RWPE1 (cell line): ENCODE measurements around the gene MED8.

ENCODE experiments used
- CTCF ChIA-PET: fragments of 350-600 bp; sonication (Branson Sonifier 250); formaldehyde crosslinking; extraction: SDS; loops from one replicate; lab custom pipeline; 2021; lab: Yijun Ruan, JAX
- POLR2A ChIA-PET: fragments of 400-600 bp; formaldehyde crosslinking; extraction: SDS; loops from one replicate; lab custom pipeline; 2020; ENCODE audit warnings: antibody characterized with exemption; ENCODE audit not compliant: low non-redundant PET; lab: Yijun Ruan, JAX
- DNase-seq: peaks from one replicate; pipeline ENCODE4 v3.0.0; 2012; ENCODE audit warnings: low spot score
- H3K27ac ChIP-seq: fragments of 450-650 bp; 2 replicates; pipeline ENCODE4 v1.5.1; 2017
- CTCF ChIP-seq: fragments of 450-650 bp; conservative IDR thresholded peaks from 2 replicates; pipeline ENCODE4 v1.5.1; 2017; ENCODE audit warnings: low read depth, mild to moderate bottlenecking

The MED8 gene

GRCh38 chr1:43358121-43358745, 31.4 kb downstream of the MED8 start:
- peak overlapping the region; percentile 94 for H3K27ac ChIP-seq
- CTCF ChIA-PET, result interaction anchor here (0.6 to 2.0 kb wide), 6 partner anchors 10 to 673 kb away, joined by 3 to 9 read pairs (median 4); partner anchors contain the start of genes ELOVL1, MED8 and SZT2
- POLR2A ChIA-PET, result interaction anchor here (0.6 to 1.6 kb wide), 4 partner anchors 10 to 152 kb away, joined by 3 to 7 read pairs (median 4); partner anchors contain the start of genes C1orf210 and ELOVL1
- peak; percentile 48 for DNase-seq
- TF ChIP-seq CTCF, result peak; percentile 54

- H3K27ac ChIP-seq, result peak overlapping the region; percentile 94
- POLR2A ChIA-PET, result no interaction called here
- no peak for TF ChIP-seq CTCF
- DNase-seq, result no peak
- CTCF ChIA-PET, result interaction anchor here (2.0 kb wide), 1 partner anchor 130 kb away, joined by 9 read pairs; no protein-coding TSS in a partner anchor
These were observed 32.3 kb downstream of the MED8 start for GRCh38 chr1:43357251-43357650.

GRCh38 chr1:43354936-43355335, 34.7 kb downstream of the MED8 start:
- ChIA-PET CTCF (interaction anchor here (1.6 kb wide), 1 partner anchor 128 kb away, joined by 6 read pairs; no protein-coding TSS in a partner anchor), POLR2A (interaction anchor here (0.6 kb wide), 1 partner anchor 79 kb away, joined by 4 read pairs; no protein-coding TSS in a partner anchor)
- TF ChIP-seq CTCF, result no peak

GRCh38 chr1:43354471-43354870, 35.1 kb downstream of the MED8 start:
- no peak for DNase-seq
- POLR2A ChIA-PET, result no interaction called here
- no peak overlapping the region for H3K27ac ChIP-seq
- TF ChIP-seq CTCF, result no peak
- CTCF ChIA-PET, result interaction anchor here (0.6 to 1.6 kb wide), 2 partner anchors 22 to 127 kb away, joined by 5 to 6 read pairs; no protein-coding TSS in a partner anchor

More at GRCh38 chr1:43354936-43355335, 34.7 kb downstream of the MED8 start:
- no peak for DNase-seq
- H3K27ac ChIP-seq, result no peak overlapping the region

- no peak for DNase-seq
- no peak overlapping the region for H3K27ac ChIP-seq
- ChIA-PET CTCF (interaction anchor here (0.7 kb wide), 1 partner anchor 505 kb away, joined by 4 read pairs; no protein-coding TSS in a partner anchor), POLR2A (interaction anchor here (0.6 to 0.7 kb wide), 2 partner anchors 29 to 37 kb away, joined by 3 to 5 read pairs; no protein-coding TSS in a partner anchor)
- TF ChIP-seq CTCF, result no peak
These were observed 36.7 kb downstream of the MED8 start for GRCh38 chr1:43352881-43353280.

- POLR2A ChIA-PET, result no interaction called here
- DNase-seq, result no peak
- peak overlapping the region; percentile 22; the same call in 1 of the 2 replicates for H3K27ac ChIP-seq
- CTCF ChIA-PET, result interaction anchor here (0.6 to 0.7 kb wide), 2 partner anchors 82 to 506 kb away, joined by 3 to 4 read pairs; partner anchors contain the start of gene TMEM125
- TF ChIP-seq CTCF, result no peak
These were observed 37.3 kb downstream of the MED8 start for GRCh38 chr1:43352351-43352705.
